Measurements from ENCODE around the gene OPA3. TPM values are rescaled to one million over a fixed set of nuclear protein-coding genes. Genes with fewer than 3 reads are reported as not detected.
A peak's percentile ranks its signal among the peaks of the same experiment; 100 is the strongest.

The OPA3 gene
- total and polyA plus RNA-seq, 2 donors (not counting 1 experiment from before 2014, with no cell fraction given): 7.3 to 11.2 TPM

GRCh38 chr19:45591638-45592005, 7.0 kb upstream of the OPA3 start:
- 94% methylated on average over 21 of the region's 21 CpGs for WGBS (ENCODE audit: insufficient coverage)
- Histone ChIP-seq H3K79me2 (ENCODE audit: control insufficient read depth, insufficient read depth, low read length) (no peaks in the 10 kb centered on the region), H3K4me1 (ENCODE audit: control insufficient read depth in 2 of 2, insufficient read depth in 2 of 2, low read length in 2 of 2) (no peaks in the 10 kb centered on the region), H3K9me3 (ENCODE audit: control extremely low read depth in 1 of 3, control insufficient read depth in 2 of 3, insufficient read depth in 1 of 3, low read length in 2 of 3) (peaks cover 0 to 14% (median 0%) of the 10 kb centered on the region in 3 donors), H3K4me2 (replicated peaks; ENCODE audit: low read depth, low read length, poor library complexity, severe bottlenecking) (no peak overlapping the region), H2AFZ (ENCODE audit: insufficient read depth, low read depth, low read length, poor library complexity, severe bottlenecking) (no peak overlapping the region), H3K4me3 (ENCODE audit: control extremely low read depth in 1 of 5, extremely low read depth in 1 of 5, insufficient read depth in 1 of 5, low read depth in 2 of 5, low read length in 4 of 5) (no peak overlapping the region), H3K9ac (ENCODE audit: low read length) (no peak overlapping the region), H3K36me3 (replicated peaks in 1 of 2; ENCODE audit: control extremely low read depth in 1 of 2, control insufficient read depth in 1 of 2, extremely low read depth in 1 of 2, insufficient read depth in 2 of 2, low read length in 1 of 2) (no peaks in the 10 kb centered on the region), H3K27ac (ENCODE audit: low read length in 2 of 2) (no peak overlapping the region), H3K27me3 (replicated peaks in 1 of 4; ENCODE audit: control extremely low read depth in 1 of 4, control insufficient read depth in 3 of 4, insufficient read depth in 4 of 4, low read length in 3 of 4) (peaks cover 0 to 37% (median 3%) of the 10 kb centered on the region in 4 experiments), H4K20me1 (ENCODE audit: control insufficient read depth, insufficient read depth, low read length, poor library complexity, severe bottlenecking) (no peaks in the 10 kb centered on the region)
- no peak for TF ChIP-seq EZH2 (IDR thresholded peaks at IDR 0.05; ENCODE audit: borderline replicate concordance, insufficient read depth, low read depth, low read length, poor library complexity, severe bottlenecking)
- POLR2A ChIA-PET: no interaction called here
- H3K4me1 Mint-ChIP-seq: no peaks in the 10 kb centered on the region
- peaks cover 47% of the 10 kb centered on the region for H3K27me3 Mint-ChIP-seq
- no peak for DNase-seq
- intact Hi-C loops (cut with micrococcal nuclease): no loop called here
- CTCF ChIA-PET: interaction anchor here (1.4 to 1.5 kb wide), 2 partner anchors 47 to 50 kb away, joined by 5 to 9 read pairs; partner anchors contain the start of gene EML2
- H3K9me3 Mint-ChIP-seq (ENCODE audit: insufficient read depth): no peaks in the 10 kb centered on the region
- H3K27ac Mint-ChIP-seq: no peak overlapping the region
- no peak overlapping the region for H3K4me3 Mint-ChIP-seq
- no peak for ATAC-seq (ENCODE audit: low read depth)

- ATAC-seq (ENCODE audit: low read depth): peak; percentile 56
- Histone ChIP-seq H3K36me3 (replicated peaks in 1 of 2; ENCODE audit: control extremely low read depth in 1 of 2, control insufficient read depth in 1 of 2, extremely low read depth in 1 of 2, insufficient read depth in 2 of 2, low read length in 1 of 2) (no peaks in the 10 kb centered on the region), H3K4me2 (replicated peaks; ENCODE audit: low read depth, low read length, poor library complexity, severe bottlenecking) (no peak overlapping the region), H4K20me1 (ENCODE audit: control insufficient read depth, insufficient read depth, low read length, poor library complexity, severe bottlenecking) (no peaks in the 10 kb centered on the region), H3K9ac (ENCODE audit: low read length) (no peak overlapping the region), H2AFZ (ENCODE audit: insufficient read depth, low read depth, low read length, poor library complexity, severe bottlenecking) (peak overlapping the region; percentile 6), H3K4me1 (ENCODE audit: control insufficient read depth in 2 of 2, insufficient read depth in 2 of 2, low read length in 2 of 2) (no peaks in the 10 kb centered on the region), H3K79me2 (ENCODE audit: control insufficient read depth, insufficient read depth, low read length) (no peaks in the 10 kb centered on the region), H3K27ac (ENCODE audit: low read length in 2 of 2) (no peak overlapping the region), H3K4me3 (ENCODE audit: control extremely low read depth in 1 of 5, extremely low read depth in 1 of 5, insufficient read depth in 1 of 5, low read depth in 2 of 5, low read length in 4 of 5) (no peak overlapping the region), H3K27me3 (replicated peaks in 1 of 4; ENCODE audit: control extremely low read depth in 1 of 4, control insufficient read depth in 3 of 4, insufficient read depth in 4 of 4, low read length in 3 of 4) (peaks cover 0 to 37% (median 3%) of the 10 kb centered on the region in 4 experiments), H3K9me3 (ENCODE audit: control extremely low read depth in 1 of 3, control insufficient read depth in 2 of 3, insufficient read depth in 1 of 3, low read length in 2 of 3) (peaks cover 0 to 14% (median 0%) of the 10 kb centered on the region in 3 donors)
- ChIA-PET POLR2A (no interaction called here), CTCF (interaction anchor here (1.4 to 1.5 kb wide), 2 partner anchors 48 to 51 kb away, joined by 5 to 9 read pairs; partner anchors contain the start of gene EML2)
- no peaks in the 10 kb centered on the region for H3K9me3 Mint-ChIP-seq (ENCODE audit: insufficient read depth)
- peak; percentile 35 for DNase-seq
- H3K4me3 Mint-ChIP-seq: no peak overlapping the region
- no peak overlapping the region for H3K27ac Mint-ChIP-seq
- no peak for TF ChIP-seq EZH2 (IDR thresholded peaks at IDR 0.05; ENCODE audit: borderline replicate concordance, insufficient read depth, low read depth, low read length, poor library complexity, severe bottlenecking)
- TF ChIP-seq CTCF (IDR thresholded peaks at IDR 0.05): peak; percentile 13
- intact Hi-C loops (cut with micrococcal nuclease): no loop called here
- no peaks in the 10 kb centered on the region for H3K4me1 Mint-ChIP-seq
- peaks cover 42% of the 10 kb centered on the region for H3K27me3 Mint-ChIP-seq
- 45% methylated on average over 44 of the region's 48 CpGs for WGBS (ENCODE audit: insufficient coverage)
Measured at GRCh38 chr19:45591004-45591637, 6.5 kb upstream of the OPA3 start.

Measured in B cell (primary cell).